Sigmoid colon (tissue), 7 donors: ENCODE data around the gene TES. TPM values are rescaled to one million over a fixed set of nuclear protein-coding genes. Genes with fewer than 3 reads are reported as not detected.

Experiments used
- DNase-seq: peaks from one replicate; pipeline ENCODE4 v3.0.0-alpha.2; 2019
- H3K27ac ChIP-seq, 4 donors: fragments of 200-600 bp; sonication (generic); one replicate each; pipeline ENCODE4 v1.5.1; 2016 to 2019; ENCODE audit warnings: mild to moderate bottlenecking in 1 of 4
- H3K27me3 ChIP-seq, 3 donors: fragments of 200-600 bp; sonication (generic); one replicate each; pipeline ENCODE4 v1.5.1; 2019; ENCODE audit warnings: mild to moderate bottlenecking in 1 of 3
- H3K36me3 ChIP-seq, 4 donors: fragments of 200-600 bp; sonication (generic); one replicate each; pipeline ENCODE4 v1.5.1; 2016 to 2019
- H3K4me1 ChIP-seq, 4 donors: fragments of 200-600 bp; sonication (generic); one replicate each; pipeline ENCODE4 v1.5.1; 2017 to 2019
- H3K4me3 ChIP-seq, 4 donors: fragments of 200-600 bp; sonication (generic); one replicate each; pipeline ENCODE4 v1.5.1; 2017 to 2019; ENCODE audit warnings: mild to moderate bottlenecking in 2 of 4, moderate library complexity in 1 of 4
- H3K9me3 ChIP-seq, 4 donors: fragments of 200-600 bp in 3 of 4; sonication (generic) in 3 of 4; one replicate each; pipeline versions ENCODE4 v1.5.1 to v1.6.1; 2013 to 2019
- CTCF ChIP-seq, 4 experiments: fragments of 450-650 bp in 3 of 4; fragments of 200-600 bp in 1 of 4; IDR thresholded peaks; one replicate each; pipeline ENCODE4 v1.5.1; 2016 to 2019; ENCODE audit warnings: antibody characterized with exemption in 4 of 4, mild to moderate bottlenecking in 3 of 4, moderate library complexity in 2 of 4
- EP300 ChIP-seq, 4 donors: sonication (generic); formaldehyde crosslinking; IDR thresholded peaks; one replicate each; pipeline ENCODE4 v1.6.1; 2017; ENCODE audit warnings: antibody characterized with exemption in 4 of 4
- POLR2A ChIP-seq, 2 donors: fragments of 450-650 bp; IDR thresholded peaks; one replicate each; pipeline ENCODE4 v1.6.1; 2016; ENCODE audit warnings: antibody characterized with exemption in 2 of 2, mild to moderate bottlenecking in 2 of 2, moderate library complexity in 2 of 2
- POLR2AphosphoS5 ChIP-seq, 4 donors: sonication (generic); formaldehyde crosslinking; IDR thresholded peaks; one replicate each; pipeline ENCODE4 v1.6.1; 2017; ENCODE audit warnings: antibody characterized with exemption in 4 of 4
- WGBS, 2 donors: extraction: QIAGEN DNeasy Blood & Tissue Kit; methylation state at CpG; one replicate each; pipeline ENCODE4 v1.1.7; 2013; 5-methylcytosine and 5-hydroxymethylcytosine counted together
- intact Hi-C: fragments of 100-400 bp; cut with DNase I; formaldehyde crosslinking; loops from one replicate; pipeline ENCODE4 v1.15.1; 2023
- polyA plus RNA-seq, 3 donors: library from polyadenylated mRNA; stranded (reverse); fragments of 200-250 nt; gene quantifications; one replicate each; pipeline ENCODE4 v1.2.3, GENCODE V29; 2013
- total RNA-seq, 4 donors: library from RNA; depleted of rRNA; stranded (reverse); fragments of >200 nt; gene quantifications; one replicate each; pipeline ENCODE4 v1.1.0, GENCODE V29; 2016
- donor health status: healthy with polysubstance abuse.
- donor health status: Bipolar disorder and iron deficiency.
- donor health status: healthy.

Gene TES
- total and polyA plus RNA-seq, 7 donors, result 53.5 to 514 (median 289) TPM

GRCh38 chr7:116185956-116186355 is 24.4 kb upstream of the TES start:
- TF ChIP-seq POLR2A (IDR thresholded peaks at IDR 0.05), result no peak
- no peak for TF ChIP-seq EP300 (IDR thresholded peaks at IDR 0.05)
- no peak for TF ChIP-seq POLR2AphosphoS5 (IDR thresholded peaks at IDR 0.05)
- TF ChIP-seq CTCF (IDR thresholded peaks at IDR 0.05), result no peak
- DNase-seq, result no peak
- Histone ChIP-seq H3K4me1 (no peaks in the 10 kb centered on the region), H3K27ac (no peak overlapping the region), H3K36me3 (no peaks in the 10 kb centered on the region), H3K4me3 (no peak overlapping the region), H3K9me3 (peaks cover 0 to 5% (median 0%) of the 10 kb centered on the region in 4 donors), H3K27me3 (peaks cover 0 to 3% (median 0%) of the 10 kb centered on the region in 3 donors)
- WGBS, 2 donors, result 89 to 91% methylated on average over 6 of the region's 6 CpGs
- intact Hi-C loops, result no loop called here

GRCh38 chr7:116187400-116187799 is 22.9 kb upstream of the TES start:
- H3K4me1 ChIP-seq, result no peaks in the 10 kb centered on the region
- WGBS, 2 donors, result 90 to 96% methylated on average over 1 of the region's 1 CpG
- H3K27me3 ChIP-seq, result peaks cover 0 to 3% (median 0%) of the 10 kb centered on the region in 3 donors
- DNase-seq, result no peak
- no peak overlapping the region for H3K27ac ChIP-seq
- intact Hi-C loops, result no loop called here
- H3K9me3 ChIP-seq, result peaks cover 0 to 5% (median 0%) of the 10 kb centered on the region in 4 donors
- TF ChIP-seq POLR2A (IDR thresholded peaks at IDR 0.05) (no peak), POLR2AphosphoS5 (IDR thresholded peaks at IDR 0.05) (no peak), CTCF (IDR thresholded peaks at IDR 0.05) (no peak), EP300 (IDR thresholded peaks at IDR 0.05) (no peak)
- no peaks in the 10 kb centered on the region for H3K36me3 ChIP-seq
- no peak overlapping the region for H3K4me3 ChIP-seq

GRCh38 chr7:116193329-116194087 is 16.8 kb upstream of the TES start:
- intact Hi-C loops, result no loop called here
- no peaks in the 10 kb centered on the region for H3K9me3 ChIP-seq
- H3K36me3 ChIP-seq, result no peaks in the 10 kb centered on the region
- TF ChIP-seq EP300 (IDR thresholded peaks at IDR 0.05) (peak in 1 of 4 donors; percentile 8), POLR2A (IDR thresholded peaks at IDR 0.05) (no peak), POLR2AphosphoS5 (IDR thresholded peaks at IDR 0.05) (peak in 3 of 4 donors; percentile 48 to 72 (median 71)), CTCF (IDR thresholded peaks at IDR 0.05) (no peak)
- H3K4me1 ChIP-seq, result peaks cover 0 to 21% (median 0%) of the 10 kb centered on the region in 4 donors
- DNase-seq, result no peak
- peak overlapping the region in 1 of 4 donors; percentile 11 for H3K4me3 ChIP-seq
- H3K27me3 ChIP-seq, result no peaks in the 10 kb centered on the region
- peak overlapping the region in 3 of 4 donors; percentile 2 to 58 (median 30) for H3K27ac ChIP-seq
- 76 to 93% methylated on average over 5 of the region's 5 CpGs for WGBS, 2 donors

- H3K4me3 ChIP-seq, result no peak overlapping the region
- H3K9me3 ChIP-seq, result no peaks in the 10 kb centered on the region
- H3K36me3 ChIP-seq, result no peaks in the 10 kb centered on the region
- 92 to 93% methylated on average over 2 of the region's 2 CpGs for WGBS, 2 donors
- no peak for DNase-seq
- peaks cover 0 to 21% (median 0%) of the 10 kb centered on the region in 4 donors for H3K4me1 ChIP-seq
- intact Hi-C loops, result no loop called here
- peak overlapping the region in 3 of 4 donors; percentile 2 to 58 (median 30) for H3K27ac ChIP-seq
- H3K27me3 ChIP-seq, result no peaks in the 10 kb centered on the region
- TF ChIP-seq POLR2A (IDR thresholded peaks at IDR 0.05), result no peak
- no peak for TF ChIP-seq EP300 (IDR thresholded peaks at IDR 0.05)
- no peak for TF ChIP-seq POLR2AphosphoS5 (IDR thresholded peaks at IDR 0.05)
These were observed 16.2 kb upstream of the TES start for GRCh38 chr7:116194115-116194514.

- H3K36me3 ChIP-seq, result no peaks in the 10 kb centered on the region
- 95 to 97% methylated on average over 1 of the region's 1 CpG for WGBS, 2 donors
- H3K4me3 ChIP-seq, result no peak overlapping the region
- peaks cover 0 to 21% (median 0%) of the 10 kb centered on the region in 4 donors for H3K4me1 ChIP-seq
- intact Hi-C loops, result no loop called here
- no peaks in the 10 kb centered on the region for H3K9me3 ChIP-seq
- H3K27ac ChIP-seq, result no peak overlapping the region
- no peak for DNase-seq
- no peaks in the 10 kb centered on the region for H3K27me3 ChIP-seq
- TF ChIP-seq POLR2AphosphoS5 (IDR thresholded peaks at IDR 0.05) (no peak), POLR2A (IDR thresholded peaks at IDR 0.05) (no peak), EP300 (IDR thresholded peaks at IDR 0.05) (no peak), CTCF (IDR thresholded peaks at IDR 0.05) (no peak)
These were observed 14.9 kb upstream of the TES start for GRCh38 chr7:116195451-116195850.
